Stimulated activated CD4-positive, alpha-beta T cell treated with anti-CD3 and anti-CD28 coated beads, Interleukin-4, amount 100 ng/mL, for 1 hour (primary cell): ENCODE measurements around the gene PPP1R7.
"Not testable (repeated sequence)": the region's sequence is repeated elsewhere in the genome, so short reads cannot be mapped to it uniquely, and the experiment has no call there.

Source experiments
- DNase-seq: peaks from one replicate; pipeline ENCODE4 v3.0.0-alpha.2; 2020

The PPP1R7 gene, protein sequence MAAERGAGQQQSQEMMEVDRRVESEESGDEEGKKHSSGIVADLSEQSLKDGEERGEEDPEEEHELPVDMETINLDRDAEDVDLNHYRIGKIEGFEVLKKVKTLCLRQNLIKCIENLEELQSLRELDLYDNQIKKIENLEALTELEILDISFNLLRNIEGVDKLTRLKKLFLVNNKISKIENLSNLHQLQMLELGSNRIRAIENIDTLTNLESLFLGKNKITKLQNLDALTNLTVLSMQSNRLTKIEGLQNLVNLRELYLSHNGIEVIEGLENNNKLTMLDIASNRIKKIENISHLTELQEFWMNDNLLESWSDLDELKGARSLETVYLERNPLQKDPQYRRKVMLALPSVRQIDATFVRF

DNA sequence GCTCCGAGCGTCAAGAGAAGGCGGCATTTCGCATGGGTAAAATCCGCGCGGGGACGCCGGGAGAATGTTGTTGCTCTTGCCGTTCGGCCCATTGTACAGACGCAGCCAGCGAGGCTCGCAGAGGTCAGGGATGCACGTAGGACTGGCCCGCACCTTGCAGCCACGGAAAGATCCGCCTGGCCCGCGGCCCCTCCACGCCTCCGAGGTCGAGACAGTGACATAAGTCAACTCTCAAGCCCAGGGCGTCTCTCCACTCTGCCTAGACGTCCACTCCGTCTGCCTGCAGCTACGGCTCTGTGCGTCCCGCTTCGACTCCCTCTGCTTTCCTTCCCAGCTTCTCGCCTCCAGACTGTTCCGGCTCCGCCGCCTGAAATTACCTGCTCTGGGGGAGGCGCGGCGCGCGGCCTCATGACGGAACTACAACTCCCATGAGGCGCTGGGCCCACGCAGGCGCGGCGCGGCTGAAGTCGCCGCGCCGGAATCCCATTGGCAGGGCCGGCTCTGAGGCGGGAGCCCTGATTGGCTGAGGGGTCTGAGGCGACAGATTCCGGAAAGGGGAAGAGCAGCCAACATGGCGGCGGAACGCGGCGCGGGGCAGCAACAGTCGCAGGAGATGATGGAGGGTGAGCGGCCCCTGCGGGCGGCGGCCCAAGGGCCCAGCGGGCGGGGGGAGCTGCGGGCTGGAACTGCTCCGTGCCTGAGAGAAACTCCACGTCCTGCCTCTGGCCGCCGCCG, at the start of gene PPP1R7:
PPP1R7 (plus strand) TSS at position 543 of the 735 bp plus-strand sequence; CDS start at position 572, 29 bp downstream.
- DNase-seq: peak; percentile 93

GRCh38 chr2:241102239-241102803, 47.9 kb upstream of the PPP1R7 start, which contains the start of gene MTERF4:
Gene MTERF4, minus strand, starts transcription at chr2:241102287. Its CDS starts 14 bp downstream, at chr2:241102273.
- peak; percentile 89 for DNase-seq

DNA sequence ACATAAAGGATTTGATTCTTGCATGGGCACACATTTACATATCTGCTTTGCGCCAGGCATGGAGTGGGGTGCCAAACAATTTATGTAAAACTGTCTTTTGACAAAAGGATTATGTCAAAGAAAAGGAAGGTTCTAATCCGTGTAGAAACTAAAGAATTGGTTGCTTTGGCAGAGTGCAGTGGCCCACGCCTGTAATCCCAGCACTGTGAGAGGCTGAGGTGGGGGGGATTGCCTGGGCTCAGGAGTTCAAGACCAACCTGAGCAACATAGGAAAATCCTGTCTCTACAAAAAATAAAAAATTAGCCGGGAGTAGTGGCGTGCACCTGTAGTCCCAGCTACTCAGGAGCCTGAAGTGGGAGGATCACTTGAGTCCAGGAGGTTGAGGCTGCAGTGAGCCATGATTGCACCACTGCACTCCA, 47.1 kb upstream of the PPP1R7 start:
- no peak for DNase-seq

DNA sequence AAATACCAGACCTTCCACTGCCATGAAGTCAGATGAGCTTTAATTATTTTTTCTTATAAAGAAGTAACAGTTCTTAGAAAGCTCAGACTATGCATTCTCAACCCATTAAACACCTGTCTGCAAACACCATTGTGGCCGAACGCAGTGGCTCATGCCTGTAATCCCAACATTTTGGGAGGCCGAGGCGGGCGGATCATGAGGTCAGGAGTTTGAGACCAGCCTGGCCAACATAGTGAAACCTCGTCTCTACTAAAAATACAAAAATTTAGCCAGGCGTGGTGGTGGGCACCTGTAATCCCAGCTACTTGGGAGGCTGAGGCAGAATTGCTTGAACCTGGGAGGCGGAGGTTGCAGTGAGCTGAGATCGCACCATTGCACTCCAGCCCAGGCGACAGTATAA, 45.7 kb upstream of the PPP1R7 start:
- not testable (repeated sequence) for DNase-seq

- DNase-seq: no peak
These were observed 44.6 kb upstream of the PPP1R7 start for GRCh38 chr2:241105641-241106040.

- DNase-seq: no peak
These were observed 43.1 kb upstream of the PPP1R7 start for GRCh38 chr2:241107031-241107783.

DNA sequence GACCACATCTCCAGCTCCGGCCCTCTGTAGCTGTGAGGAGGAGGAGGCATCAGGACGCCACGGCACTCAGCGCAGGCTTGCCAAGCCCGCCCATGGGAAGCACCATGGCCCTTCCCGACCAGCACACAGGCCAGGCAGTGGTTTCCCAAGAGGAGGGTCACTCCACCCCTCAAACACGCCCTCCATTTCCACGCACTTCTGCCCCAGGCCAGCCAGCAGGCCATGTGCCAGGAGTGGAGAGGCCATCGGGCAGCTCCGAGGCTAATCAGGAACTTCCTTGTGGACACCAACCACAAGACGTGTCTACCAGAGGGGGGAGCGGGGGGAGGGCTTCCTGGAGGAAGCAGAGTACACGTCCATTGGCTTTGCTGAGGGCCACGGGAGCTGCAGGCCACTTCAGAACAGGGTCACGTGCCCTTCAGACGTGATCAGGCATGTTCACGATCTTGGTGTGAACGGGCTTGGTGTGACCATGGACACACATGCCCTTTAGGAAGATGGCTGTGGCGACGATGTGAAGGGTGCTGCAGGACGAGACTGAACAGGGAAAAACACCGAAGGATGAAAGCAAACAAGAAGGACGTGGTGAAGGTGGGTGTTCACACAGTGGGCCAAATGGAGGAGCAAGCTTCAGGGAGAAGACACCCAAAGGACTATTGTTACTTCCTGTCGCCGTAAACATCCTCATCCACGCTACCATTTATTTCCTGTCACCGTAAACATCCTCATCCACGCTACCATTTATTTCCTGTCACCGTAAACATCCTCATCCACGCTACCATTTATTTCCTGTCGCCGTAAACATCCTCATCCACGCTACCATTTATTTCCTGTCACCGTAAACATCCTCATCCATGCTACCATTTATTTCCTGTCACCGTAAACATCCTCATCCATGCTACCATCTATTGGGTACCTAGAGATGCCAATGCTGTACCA, 41.7 kb upstream of the PPP1R7 start:
- DNase-seq: no peak

DNA sequence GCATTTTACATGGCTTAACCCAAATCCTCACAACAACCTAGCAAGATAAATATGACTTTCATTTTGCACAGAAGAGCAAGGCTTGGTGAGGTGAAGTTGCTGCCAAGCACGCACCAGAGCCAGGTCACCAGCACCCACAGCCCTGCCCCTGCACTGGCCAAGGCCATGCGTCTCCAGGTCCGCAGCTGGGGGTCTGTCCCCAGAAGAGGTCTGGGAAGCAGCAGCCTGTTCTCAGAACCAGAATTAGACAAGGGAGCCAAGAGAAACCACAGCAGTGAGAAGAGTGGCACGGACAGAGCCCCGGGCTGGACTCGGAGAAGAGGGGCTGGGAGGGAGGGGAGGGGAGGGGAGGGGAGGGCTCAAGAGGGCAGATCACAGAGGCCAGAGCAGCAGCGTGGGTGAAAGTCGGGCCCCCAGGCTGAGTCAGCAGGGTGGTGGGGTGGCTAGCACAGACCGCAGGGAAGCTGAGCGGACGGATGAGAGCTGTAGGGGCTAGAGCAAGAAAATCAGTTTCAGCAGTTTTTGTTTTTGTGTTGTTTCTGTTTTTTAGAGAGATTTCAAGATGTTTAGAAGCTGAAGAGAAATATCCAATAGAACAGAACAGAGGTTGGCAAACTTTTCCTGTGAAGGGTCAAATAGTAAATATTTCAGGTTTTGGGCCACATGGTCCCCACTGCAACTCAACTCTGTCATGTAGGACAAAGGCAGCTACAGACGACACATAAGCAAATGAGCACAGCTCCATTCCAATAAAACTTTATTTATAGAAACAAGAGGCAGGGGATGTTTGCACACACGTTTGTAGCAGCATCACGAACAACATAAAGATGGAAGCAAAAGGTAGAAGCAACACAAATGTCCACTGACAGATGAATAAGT, 40.8 kb upstream of the PPP1R7 start:
- DNase-seq: no peak

- no peak for DNase-seq
These were observed 40.1 kb upstream of the PPP1R7 start for GRCh38 chr2:241110089-241110606.

GRCh38 chr2:241110607-241111439, 39.4 kb upstream of the PPP1R7 start:
- no peak for DNase-seq

GRCh38 chr2:241111440-241111805, 38.8 kb upstream of the PPP1R7 start:
- DNase-seq: peak; percentile 33

GRCh38 chr2:241112046-241112445, 38.2 kb upstream of the PPP1R7 start:
- no peak for DNase-seq

DNA sequence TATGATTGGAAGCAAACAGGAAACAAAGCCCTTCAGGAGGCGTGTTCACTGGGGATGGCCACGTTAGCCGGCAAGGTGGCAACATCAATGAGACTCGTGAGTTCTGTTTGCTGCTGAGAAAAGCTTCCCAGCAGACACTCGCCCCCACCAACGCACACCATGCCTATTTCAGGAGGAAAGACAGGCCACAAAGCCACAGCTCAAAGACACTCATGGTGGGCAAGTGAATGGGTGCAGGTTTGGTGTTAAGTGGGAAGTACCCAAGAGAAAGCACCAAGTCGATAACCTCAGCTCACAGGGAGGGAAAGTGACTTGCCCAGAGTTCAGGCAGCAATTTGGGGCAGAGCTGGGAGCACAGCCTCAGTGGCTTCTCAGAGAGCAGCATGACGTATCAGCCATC, 37.7 kb upstream of the PPP1R7 start:
- DNase-seq: peak; percentile 39

DNA sequence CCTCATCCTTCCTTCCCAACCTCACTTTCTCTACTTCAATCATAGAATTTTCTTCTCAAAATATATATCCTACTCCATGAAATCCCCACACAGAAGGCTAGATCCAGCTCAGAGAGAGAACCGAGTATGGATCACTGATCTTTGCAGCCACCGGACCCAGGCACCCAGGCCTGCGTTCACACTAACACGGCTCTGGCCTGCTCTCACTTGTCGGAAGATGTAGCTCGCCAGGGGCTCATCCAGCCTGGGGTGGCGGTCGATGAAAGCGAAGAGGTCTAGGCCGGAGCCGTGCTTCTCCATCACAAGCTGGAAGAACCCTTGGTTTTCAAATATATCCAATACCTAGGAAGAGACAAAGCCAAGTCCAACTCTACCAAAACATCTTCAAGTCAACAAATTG, 35.4 kb upstream of the PPP1R7 start:
- DNase-seq: no peak

DNA sequence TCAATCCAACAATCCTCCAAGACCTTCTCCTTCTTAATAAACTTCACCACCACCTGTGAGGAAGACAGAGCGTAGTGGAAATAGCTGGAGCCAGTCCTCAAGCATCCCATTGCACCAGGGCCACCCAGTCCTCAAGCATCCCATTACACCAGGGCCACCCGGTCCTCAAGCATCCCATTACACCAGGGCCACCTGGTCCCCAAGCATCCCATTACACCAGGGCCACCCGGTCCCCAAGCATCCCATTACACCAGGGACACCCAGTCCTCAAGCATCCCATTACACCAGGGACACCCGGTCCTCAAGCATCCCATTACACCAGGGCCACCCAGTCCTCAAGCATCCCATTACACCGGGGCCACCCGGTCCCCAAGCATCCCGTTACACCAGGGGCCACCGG, 34.9 kb upstream of the PPP1R7 start:
- no peak for DNase-seq

DNA sequence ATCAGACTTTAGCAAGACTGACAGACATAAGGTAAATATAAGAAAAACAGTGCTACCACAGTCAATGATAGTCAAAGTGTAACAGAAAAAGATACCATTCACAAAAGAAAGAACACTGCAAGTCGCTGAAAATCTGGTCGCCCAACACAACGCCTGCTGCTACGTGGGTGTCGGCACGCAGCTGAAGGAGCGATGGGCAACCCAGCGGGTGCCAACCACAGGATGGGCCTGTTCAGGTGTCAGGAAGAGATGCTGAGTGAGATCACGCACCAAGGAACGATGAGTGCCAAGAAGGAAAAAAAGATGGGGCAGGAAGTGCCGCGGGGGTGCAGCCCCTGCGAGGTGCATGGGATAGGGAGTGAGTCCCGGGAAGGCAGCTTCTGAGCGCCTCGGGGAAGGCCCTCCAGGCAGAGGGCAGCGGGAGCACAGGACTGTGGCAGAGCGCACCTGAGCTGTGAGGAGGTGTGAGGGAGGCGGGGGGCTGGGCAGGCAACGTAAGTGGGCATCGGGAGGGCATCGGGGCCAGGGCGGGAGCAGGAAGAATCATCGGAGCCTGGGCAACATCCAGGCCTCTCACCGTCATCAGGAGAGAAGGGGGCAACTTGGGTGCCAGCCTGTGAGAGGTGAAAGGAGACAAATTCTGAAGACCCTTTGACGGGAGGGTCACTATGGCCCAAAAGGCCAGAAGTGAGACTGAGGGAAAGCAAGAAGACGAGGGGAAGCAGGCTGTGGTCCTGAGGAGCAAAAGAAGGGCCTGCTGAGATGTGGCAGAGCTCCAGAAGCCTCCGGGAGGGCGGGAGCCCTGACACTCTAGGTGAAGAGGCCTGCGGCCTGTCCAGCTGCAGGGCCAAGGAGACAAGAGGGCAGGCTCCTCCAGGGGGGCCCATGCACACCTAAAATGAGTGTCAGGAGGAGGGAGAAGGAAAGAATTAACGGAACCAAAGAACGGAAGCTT, 33.4 kb upstream of the PPP1R7 start:
- no peak for DNase-seq

DNA sequence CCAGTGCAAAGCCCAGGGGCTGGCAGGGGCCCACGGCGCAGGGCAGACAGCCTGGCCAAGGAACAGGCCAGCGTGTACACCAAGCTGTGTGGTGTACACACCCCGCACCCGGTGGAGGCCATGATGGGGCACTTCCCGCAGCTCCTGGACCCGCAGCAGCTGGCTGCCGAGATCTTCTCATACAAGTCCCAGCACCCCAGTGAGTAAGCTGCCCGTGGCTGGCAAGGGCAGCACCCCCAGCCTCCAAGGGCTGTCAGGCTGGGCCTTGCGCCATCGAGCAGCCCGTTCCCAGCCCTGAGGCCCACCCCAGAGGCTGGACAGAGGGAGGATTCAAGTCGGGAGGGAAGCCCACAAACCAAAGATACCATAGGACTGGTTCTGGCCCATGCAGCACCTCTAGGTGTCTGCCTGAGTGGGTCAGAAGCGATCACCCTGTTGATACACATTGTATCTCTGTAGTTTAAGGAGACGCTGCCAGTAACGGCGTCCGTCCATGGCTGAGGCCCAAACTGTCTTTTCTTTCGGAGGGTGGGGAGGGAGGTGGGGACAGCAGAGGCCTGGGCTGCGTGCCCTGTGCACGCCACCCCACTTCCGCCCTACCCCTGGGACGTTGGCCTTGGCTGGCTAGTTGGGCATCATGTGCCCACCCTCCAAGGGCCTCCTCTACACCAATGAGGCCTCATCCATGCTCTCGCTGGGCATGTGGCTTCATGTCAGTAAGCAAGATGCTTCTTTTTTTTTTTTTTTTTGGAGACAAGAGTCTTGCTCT, 31.3 kb upstream of the PPP1R7 start:
- DNase-seq: no peak

DNA sequence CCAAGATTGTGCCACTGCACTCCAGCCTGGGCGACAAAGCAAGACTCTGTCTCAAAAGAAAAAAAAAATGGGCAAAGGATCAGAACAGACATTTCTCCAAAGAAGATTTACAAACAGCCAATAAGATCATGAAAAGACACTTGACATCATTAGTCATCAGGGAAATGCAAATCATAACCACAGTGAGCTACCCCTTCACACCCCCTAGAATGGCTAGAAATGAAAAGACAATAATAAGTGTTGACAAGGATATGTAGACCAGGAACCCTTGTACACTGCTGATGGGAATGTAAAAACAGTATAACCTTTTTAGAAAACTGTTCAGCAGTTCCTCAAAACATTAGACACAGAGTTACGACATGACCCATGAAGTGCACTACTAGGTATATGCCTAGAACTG, 29.8 kb upstream of the PPP1R7 start:
- DNase-seq: no peak
